ENCODE measurements around the gene CRYGD. TPM values are rescaled to one million over a fixed set of nuclear protein-coding genes. Genes with fewer than 3 reads are reported as not detected.

The CRYGD gene
- total and polyA plus RNA-seq, 2 of the 13 experiments (the other 11 are each of a cell fraction or from before 2014, with no cell fraction given), result not detected

DNA sequence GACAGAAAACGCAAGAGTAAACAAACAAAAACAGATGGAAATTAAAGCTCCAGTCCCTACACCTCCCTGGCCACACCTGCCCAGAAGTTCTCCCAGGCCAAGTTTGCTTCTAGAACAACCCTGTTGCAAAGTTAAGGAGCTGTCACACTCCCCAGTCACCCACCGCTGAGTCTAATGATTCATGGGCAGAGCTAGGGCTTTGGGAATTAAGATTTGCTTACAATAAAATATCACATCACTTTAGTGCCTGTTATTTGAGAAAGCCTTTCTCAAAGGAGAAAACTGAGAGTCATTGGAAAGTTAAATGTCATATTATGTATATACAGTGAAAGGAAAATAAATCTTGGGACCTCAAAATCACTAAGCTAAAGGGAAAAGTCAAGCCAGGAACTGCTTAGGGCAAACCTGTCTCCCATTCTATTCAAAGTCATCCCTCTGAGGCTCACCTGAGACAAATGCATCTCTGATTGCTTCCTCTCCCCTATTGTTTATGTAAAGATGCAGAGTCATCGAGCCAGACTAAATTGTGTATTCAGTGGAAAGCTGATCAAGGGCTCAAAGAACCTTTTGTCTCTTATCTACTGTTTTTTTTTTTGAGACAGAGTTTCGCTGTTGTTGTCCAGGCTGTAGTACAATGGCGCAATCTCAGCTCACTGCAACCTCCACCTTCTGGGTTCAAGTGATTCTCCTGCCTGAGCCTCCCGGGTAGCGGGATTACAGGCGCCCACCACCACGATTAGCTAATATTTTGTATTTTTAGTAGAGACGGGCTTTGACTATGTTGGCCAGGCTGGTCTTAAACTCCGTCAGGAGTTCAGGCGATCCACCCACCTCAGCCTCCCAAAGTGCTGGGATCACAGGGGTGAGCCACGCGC is 18.8 kb upstream of the CRYGD start (continued):
- TF ChIP-seq SKI (IDR thresholded peaks at IDR 0.05; ENCODE audit: partially characterized antibody) (peak; percentile 65), TGIF2 (CRISPR knock-in tag; IDR thresholded peaks at IDR 0.05) (no peak), ZNF772 (CRISPR knock-in tag; IDR thresholded peaks at IDR 0.05) (no peak), HIVEP1 (CRISPR knock-in tag; IDR thresholded peaks at IDR 0.05) (no peak), ZNF251 (CRISPR knock-in tag; IDR thresholded peaks at IDR 0.05) (no peak), PHF21A (CRISPR knock-in tag; IDR thresholded peaks at IDR 0.05) (0 out of 2 replicates have a peak, but pooled peaks have one; percentile 31)
- TF ChIP-seq, protein P1, sequence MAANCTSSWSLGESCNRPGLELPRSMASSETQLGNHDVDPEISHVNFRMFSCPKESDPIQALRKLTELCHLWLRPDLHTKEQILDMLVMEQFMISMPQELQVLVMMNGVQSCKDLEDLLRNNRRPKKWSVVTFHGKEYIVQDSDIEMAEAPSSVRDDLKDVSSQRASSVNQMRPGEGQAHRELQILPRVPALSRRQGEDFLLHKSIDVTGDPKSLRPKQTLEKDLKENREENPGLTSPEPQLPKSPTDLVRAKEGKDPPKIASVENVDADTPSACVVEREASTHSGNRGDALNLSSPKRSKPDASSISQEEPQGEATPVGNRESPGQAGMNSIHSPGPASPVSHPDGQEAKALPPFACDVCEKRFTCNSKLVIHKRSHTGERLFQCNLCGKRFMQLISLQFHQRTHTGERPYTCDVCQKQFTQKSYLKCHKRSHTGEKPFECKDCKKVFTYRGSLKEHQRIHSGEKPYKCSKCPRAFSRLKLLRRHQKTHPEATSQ (CRISPR knock-in tag; IDR thresholded peaks at IDR 0.05; ENCODE audit: borderline replicate concordance), result no peak
- TF ChIP-seq, protein P2, sequence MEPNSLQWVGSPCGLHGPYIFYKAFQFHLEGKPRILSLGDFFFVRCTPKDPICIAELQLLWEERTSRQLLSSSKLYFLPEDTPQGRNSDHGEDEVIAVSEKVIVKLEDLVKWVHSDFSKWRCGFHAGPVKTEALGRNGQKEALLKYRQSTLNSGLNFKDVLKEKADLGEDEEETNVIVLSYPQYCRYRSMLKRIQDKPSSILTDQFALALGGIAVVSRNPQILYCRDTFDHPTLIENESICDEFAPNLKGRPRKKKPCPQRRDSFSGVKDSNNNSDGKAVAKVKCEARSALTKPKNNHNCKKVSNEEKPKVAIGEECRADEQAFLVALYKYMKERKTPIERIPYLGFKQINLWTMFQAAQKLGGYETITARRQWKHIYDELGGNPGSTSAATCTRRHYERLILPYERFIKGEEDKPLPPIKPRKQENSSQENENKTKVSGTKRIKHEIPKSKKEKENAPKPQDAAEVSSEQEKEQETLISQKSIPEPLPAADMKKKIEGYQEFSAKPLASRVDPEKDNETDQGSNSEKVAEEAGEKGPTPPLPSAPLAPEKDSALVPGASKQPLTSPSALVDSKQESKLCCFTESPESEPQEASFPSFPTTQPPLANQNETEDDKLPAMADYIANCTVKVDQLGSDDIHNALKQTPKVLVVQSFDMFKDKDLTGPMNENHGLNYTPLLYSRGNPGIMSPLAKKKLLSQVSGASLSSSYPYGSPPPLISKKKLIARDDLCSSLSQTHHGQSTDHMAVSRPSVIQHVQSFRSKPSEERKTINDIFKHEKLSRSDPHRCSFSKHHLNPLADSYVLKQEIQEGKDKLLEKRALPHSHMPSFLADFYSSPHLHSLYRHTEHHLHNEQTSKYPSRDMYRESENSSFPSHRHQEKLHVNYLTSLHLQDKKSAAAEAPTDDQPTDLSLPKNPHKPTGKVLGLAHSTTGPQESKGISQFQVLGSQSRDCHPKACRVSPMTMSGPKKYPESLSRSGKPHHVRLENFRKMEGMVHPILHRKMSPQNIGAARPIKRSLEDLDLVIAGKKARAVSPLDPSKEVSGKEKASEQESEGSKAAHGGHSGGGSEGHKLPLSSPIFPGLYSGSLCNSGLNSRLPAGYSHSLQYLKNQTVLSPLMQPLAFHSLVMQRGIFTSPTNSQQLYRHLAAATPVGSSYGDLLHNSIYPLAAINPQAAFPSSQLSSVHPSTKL (CRISPR knock-in tag; IDR thresholded peaks at IDR 0.05), result peak; percentile 90
- TF ChIP-seq, protein P3, sequence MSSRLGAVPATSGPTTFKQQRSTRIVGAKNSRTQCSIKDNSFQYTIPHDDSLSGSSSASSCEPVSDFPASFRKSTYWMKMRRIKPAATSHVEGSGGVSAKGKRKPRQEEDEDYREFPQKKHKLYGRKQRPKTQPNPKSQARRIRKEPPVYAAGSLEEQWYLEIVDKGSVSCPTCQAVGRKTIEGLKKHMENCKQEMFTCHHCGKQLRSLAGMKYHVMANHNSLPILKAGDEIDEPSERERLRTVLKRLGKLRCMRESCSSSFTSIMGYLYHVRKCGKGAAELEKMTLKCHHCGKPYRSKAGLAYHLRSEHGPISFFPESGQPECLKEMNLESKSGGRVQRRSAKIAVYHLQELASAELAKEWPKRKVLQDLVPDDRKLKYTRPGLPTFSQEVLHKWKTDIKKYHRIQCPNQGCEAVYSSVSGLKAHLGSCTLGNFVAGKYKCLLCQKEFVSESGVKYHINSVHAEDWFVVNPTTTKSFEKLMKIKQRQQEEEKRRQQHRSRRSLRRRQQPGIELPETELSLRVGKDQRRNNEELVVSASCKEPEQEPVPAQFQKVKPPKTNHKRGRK (CRISPR knock-in tag; IDR thresholded peaks at IDR 0.05), result no peak
- TF ChIP-seq, protein P4, sequence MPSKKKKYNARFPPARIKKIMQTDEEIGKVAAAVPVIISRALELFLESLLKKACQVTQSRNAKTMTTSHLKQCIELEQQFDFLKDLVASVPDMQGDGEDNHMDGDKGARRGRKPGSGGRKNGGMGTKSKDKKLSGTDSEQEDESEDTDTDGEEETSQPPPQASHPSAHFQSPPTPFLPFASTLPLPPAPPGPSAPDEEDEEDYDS (CRISPR knock-in tag; IDR thresholded peaks at IDR 0.05), result peak; percentile 26; the same call in 1 of the 2 replicates

Measured in HepG2 (cell line).